Loucy (cell line): Measurements from ENCODE around the gene P2RY8.
"Not testable (repeated sequence)": the region's sequence is repeated elsewhere in the genome, so short reads cannot be mapped to it uniquely, and the experiment has no call there.

Source experiments
- H2AFZ ChIP-seq: fragments of 200-600 bp; sonication (generic); 2 replicates; pipeline ENCODE4 v1.6.0; 2016; ENCODE audit warnings: antibody characterized with exemption, mild to moderate bottlenecking, low read length, moderate library complexity
- H3F3A ChIP-seq: fragments of 200-600 bp; 2 replicates; pipeline ENCODE4 v1.6.0; 2016; ENCODE audit warnings: antibody characterized with exemption, low read depth, mild to moderate bottlenecking
- H3K27me3 ChIP-seq: fragments of 200-600 bp; sonication (generic); 2 replicates; pipeline ENCODE4 v1.6.1; 2014; ENCODE audit warnings: low read length, mild to moderate bottlenecking; ENCODE audit not compliant: insufficient read depth, poor library complexity, severe bottlenecking
- H3K36me3 ChIP-seq: fragments of 200-600 bp; sonication (generic); 2 replicates; pipeline ENCODE4 v1.6.1; 2016; ENCODE audit warnings: low read length; ENCODE audit not compliant: insufficient read depth
- H3K4me1 ChIP-seq: fragments of 200-600 bp; sonication (generic); 2 replicates; pipeline ENCODE4 v1.5.1; 2014; ENCODE audit warnings: low read length, mild to moderate bottlenecking; ENCODE audit not compliant: insufficient read depth, poor library complexity, severe bottlenecking
- H3K4me2 ChIP-seq: fragments of 200-600 bp; sonication (generic); 2 replicates; pipeline ENCODE4 v1.6.0; 2014; ENCODE audit warnings: antibody characterized with exemption, low read length, low read depth, mild to moderate bottlenecking; ENCODE audit not compliant: poor library complexity, severe bottlenecking
- H3K4me3 ChIP-seq: fragments of 200-600 bp; sonication (generic); 2 replicates; pipeline ENCODE4 v1.5.1; 2014; ENCODE audit warnings: low read length, mild to moderate bottlenecking, mixed read lengths; ENCODE audit not compliant: poor library complexity, severe bottlenecking
- H3K79me2 ChIP-seq: fragments of 200-600 bp; sonication (generic); 2 replicates; pipeline ENCODE4 v1.6.1; 2014; ENCODE audit warnings: low read length; ENCODE audit not compliant: insufficient read depth
- H3K9ac ChIP-seq: fragments of 200-600 bp; sonication (generic); 2 replicates; pipeline ENCODE4 v1.6.0; 2014; ENCODE audit warnings: mild to moderate bottlenecking, low read depth, low read length, moderate library complexity; ENCODE audit not compliant: poor library complexity, severe bottlenecking
- H3K9me2 ChIP-seq: fragments of 200-600 bp; sonication (generic); replicated peaks from 2 replicates; pipeline ENCODE4 v1.6.1; 2016; ENCODE audit warnings: low read depth, low read length, mixed read lengths
- H3K9me3 ChIP-seq: fragments of 200-600 bp; sonication (generic); 2 replicates; pipeline ENCODE4 v1.6.1; 2014; ENCODE audit warnings: mild to moderate bottlenecking, antibody characterized with exemption, low read length, low read depth; ENCODE audit not compliant: insufficient read depth
- H4K20me1 ChIP-seq: fragments of 200-600 bp; sonication (generic); 2 replicates; pipeline ENCODE4 v1.6.0; 2014; ENCODE audit warnings: antibody characterized with exemption, low read length, mild to moderate bottlenecking; ENCODE audit not compliant: insufficient read depth, poor library complexity, severe bottlenecking
- CTCF ChIP-seq: fragments of 200-600 bp; sonication (generic); conservative IDR thresholded peaks from 2 replicates; pipeline ENCODE4 v1.5.1; 2014; ENCODE audit warnings: mild to moderate bottlenecking, antibody characterized with exemption, low read length
- EZH2phosphoT487 ChIP-seq: fragments of 200-600 bp; IDR thresholded peaks from 2 replicates; pipeline ENCODE4 v1.6.1; 2018; ENCODE audit warnings: antibody characterized with exemption, mild to moderate bottlenecking, moderate library complexity, borderline replicate concordance

Gene P2RY8

GRCh38 chrX:1561164-1561563 is 24.2 kb upstream of the P2RY8 start:
- H3K4me1 ChIP-seq, result peaks cover 5% of the 10 kb centered on the region
- no peaks in the 10 kb centered on the region for H3K9me2 ChIP-seq
- no peak overlapping the region for H3K4me2 ChIP-seq
- H3F3A ChIP-seq, result no peaks in the 10 kb centered on the region; the same call in 1 of the 2 replicates
- H2AFZ ChIP-seq, result no peak overlapping the region
- H3K79me2 ChIP-seq, result no peaks in the 10 kb centered on the region
- no peaks in the 10 kb centered on the region for H3K27me3 ChIP-seq
- no peak for TF ChIP-seq EZH2phosphoT487
- no peak for TF ChIP-seq CTCF
- H4K20me1 ChIP-seq, result no peaks in the 10 kb centered on the region
- no peaks in the 10 kb centered on the region for H3K9me3 ChIP-seq
- no peak overlapping the region for H3K4me3 ChIP-seq
- H3K36me3 ChIP-seq, result no peaks in the 10 kb centered on the region
- H3K9ac ChIP-seq, result no peak overlapping the region

DNA sequence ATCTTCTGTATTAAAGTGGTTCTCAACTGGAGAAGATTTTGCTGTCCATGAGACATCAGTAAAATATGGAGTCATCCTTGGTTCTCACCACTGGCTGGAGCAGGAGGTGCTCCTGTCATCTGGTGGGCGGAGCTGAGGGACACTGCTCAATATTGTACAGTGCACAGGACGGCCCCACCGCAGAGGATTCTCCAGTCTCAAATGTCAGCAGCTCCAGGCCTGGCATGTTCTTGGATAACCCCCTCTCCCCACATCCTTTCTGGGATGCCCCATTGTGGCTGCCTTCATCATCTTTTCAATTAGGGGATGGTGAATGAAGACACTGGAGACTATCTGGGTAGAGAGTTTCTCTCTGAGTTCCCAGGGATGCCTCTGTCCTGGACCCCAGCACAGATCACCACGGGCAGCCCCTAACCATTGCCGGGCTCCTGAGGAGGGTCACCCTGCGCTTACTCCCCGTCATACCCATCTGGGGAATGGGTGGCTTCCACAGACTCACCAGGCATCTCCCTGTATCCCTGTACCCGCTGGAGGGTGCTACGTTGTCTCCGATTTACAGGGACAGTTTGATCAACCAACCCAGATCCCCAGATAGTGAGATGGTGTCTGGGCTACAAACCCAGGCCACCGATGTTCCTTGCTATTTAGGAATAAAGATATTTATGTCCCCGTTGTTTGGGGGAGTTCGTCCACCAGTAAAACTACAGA is 21.9 kb upstream of the P2RY8 start:
- H3K79me2 ChIP-seq, result no peaks in the 10 kb centered on the region
- no peaks in the 10 kb centered on the region for H3K9me2 ChIP-seq
- H3K36me3 ChIP-seq, result no peaks in the 10 kb centered on the region
- no peak overlapping the region for H3K9ac ChIP-seq
- H3K4me1 ChIP-seq, result no peaks in the 10 kb centered on the region
- H3K4me3 ChIP-seq, result no peak overlapping the region
- H3K4me2 ChIP-seq, result no peak overlapping the region
- H2AFZ ChIP-seq, result no peak overlapping the region
- H3K9me3 ChIP-seq, result no peaks in the 10 kb centered on the region
- H3K27me3 ChIP-seq, result no peaks in the 10 kb centered on the region
- no peaks in the 10 kb centered on the region for H4K20me1 ChIP-seq
- H3F3A ChIP-seq, result no peaks in the 10 kb centered on the region
- TF ChIP-seq EZH2phosphoT487 (no peak), CTCF (no peak)

- not testable (repeated sequence) for H2AFZ ChIP-seq, H4K20me1 ChIP-seq, H3F3A ChIP-seq, H3K4me1 ChIP-seq, H3K4me2 ChIP-seq, H3K79me2 ChIP-seq, H3K27me3 ChIP-seq, H3K4me3 ChIP-seq, H3K9ac ChIP-seq, H3K36me3 ChIP-seq, H3K9me3 ChIP-seq, H3K9me2 ChIP-seq
Measured at GRCh38 chrX:1557442-1557841, 20.5 kb upstream of the P2RY8 start.

GRCh38 chrX:1555370-1555769 is 18.4 kb upstream of the P2RY8 start:
- Histone ChIP-seq H3K27me3 (no peaks in the 10 kb centered on the region), H3F3A (no peaks in the 10 kb centered on the region), H2AFZ (no peak overlapping the region), H3K9me2 (no peaks in the 10 kb centered on the region), H3K9ac (no peak overlapping the region), H3K9me3 (no peaks in the 10 kb centered on the region), H4K20me1 (no peaks in the 10 kb centered on the region), H3K4me2 (no peak overlapping the region), H3K4me1 (no peaks in the 10 kb centered on the region), H3K4me3 (no peak overlapping the region), H3K79me2 (no peaks in the 10 kb centered on the region), H3K36me3 (no peaks in the 10 kb centered on the region)
- TF ChIP-seq EZH2phosphoT487, result no peak
